ENCODE measurements around the gene A2M.

- no peak for TF ChIP-seq CTCF (conservative IDR thresholded peaks at IDR 0.05)
- no peak for TF ChIP-seq EZH2 (IDR thresholded peaks at IDR 0.05; ENCODE audit: low read depth)
Observed at GRCh38 chr12:9118158-9118557, 2.4 kb upstream of the A2M start.

Data from PC-9 (cell line).